Body of pancreas (tissue), 4 donors: ENCODE data around the gene PIGB. TPM values are rescaled to one million over a fixed set of nuclear protein-coding genes. Genes with fewer than 3 reads are reported as not detected.
"Not testable (repeated sequence)": the region's sequence is repeated elsewhere in the genome, so short reads cannot be mapped to it uniquely, and the experiment has no call there.

Experiments
- ATAC-seq: fragments of 150-250 bp; one replicate; pipeline ENCODE4 v1.9.1; 2016
- DNase-seq, 4 donors: peaks; one replicate each; pipeline ENCODE4 v3.0.0-alpha.2; 2019
- H3K27ac ChIP-seq, 4 donors: fragments of 200-600 bp; sonication (generic); 1 replicate in 3 of 4; 2 replicates in 1 of 4; pipeline versions ENCODE4 v1.5.1 to v1.6.1; 2016 to 2019; ENCODE audit warnings: mild to moderate bottlenecking in 1 of 4, mixed read lengths in 1 of 4, moderate library complexity in 1 of 4
- H3K27me3 ChIP-seq, 2 donors: fragments of 200-600 bp; sonication (generic); one replicate each; pipeline ENCODE4 v1.6.0; 2016; ENCODE audit warnings: mild to moderate bottlenecking in 1 of 2
- H3K36me3 ChIP-seq, 2 donors: fragments of 200-600 bp; sonication (generic); replicated peaks in 1 of 2; 2 replicates each; pipeline ENCODE4 v1.5.1; 2016; ENCODE audit warnings: low read depth in 2 of 2; ENCODE audit not compliant: insufficient read depth in 1 of 2
- H3K4me1 ChIP-seq: fragments of 200-600 bp; sonication (generic); one replicate; pipeline ENCODE4 v1.6.0; 2016
- H3K4me3 ChIP-seq, 2 donors: fragments of 200-600 bp; sonication (generic); 1 replicate in 1 of 2; 2 replicates in 1 of 2; pipeline ENCODE4 v1.5.1; 2016 to 2019
- H3K9me3 ChIP-seq, 3 donors: fragments of 200-600 bp; sonication (generic); 1 replicate in 2 of 3; 2 replicates in 1 of 3; pipeline ENCODE4 v1.5.1; 2016
- POLR2A ChIP-seq, 3 donors: fragments of 450-650 bp; IDR thresholded peaks; one replicate each; pipeline ENCODE4 v1.6.1; 2016; ENCODE audit warnings: antibody characterized with exemption in 3 of 3, mild to moderate bottlenecking in 2 of 3
- WGBS, 2 donors: methylation state at CpG; one replicate each; pipeline ENCODE4 v1.1.5; 2017; 5-methylcytosine and 5-hydroxymethylcytosine counted together
- intact Hi-C: fragments of 100-400 bp; cut with DNase I; formaldehyde crosslinking; loops from one replicate; pipeline ENCODE4 v1.15.1; 2023
- total RNA-seq, 2 donors: library from RNA; depleted of rRNA; stranded (reverse); fragments of >200 nt; gene quantifications; one replicate each; pipeline ENCODE4 v1.1.0, GENCODE V29; 2016
- TF ChIP-seq, protein P1 (sequence below), 7 experiments: fragments of 450-650 bp in 4 of 7; fragments of 200-600 bp in 3 of 7; sonication (generic) in 3 of 7; IDR thresholded peaks; one replicate each; pipeline ENCODE4 v1.5.1; 2016 to 2019; ENCODE audit warnings: antibody characterized with exemption in 7 of 7

PIGB gene
- total RNA-seq, 2 donors from 2014 or later = 9.1 to 17.1 TPM

DNA sequence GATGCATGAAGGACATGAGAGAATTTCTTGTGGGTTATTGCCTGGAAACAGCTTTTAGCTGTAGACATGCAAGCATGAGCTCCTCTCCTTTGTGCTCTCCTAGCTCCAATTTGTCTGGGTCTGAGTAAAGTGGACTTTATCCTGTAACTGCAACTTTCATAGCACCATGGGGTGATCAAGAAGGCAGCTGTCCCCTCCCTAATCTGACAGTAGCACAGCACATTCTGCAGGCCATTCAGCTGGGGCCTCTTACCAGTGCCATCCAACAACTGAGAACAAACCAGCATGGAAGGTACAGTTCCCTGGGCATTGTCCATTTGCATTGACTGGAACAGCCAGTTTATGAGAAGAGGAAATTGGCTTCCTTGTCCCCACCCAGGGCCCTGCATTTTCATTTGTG lies 21.7 kb upstream of the PIGB start:
- intact Hi-C loops = loop anchor here (5.0 kb wide), 1 partner anchor 80 kb away; no protein-coding TSS in a partner anchor
- Histone ChIP-seq H3K4me3 (no peak overlapping the region), H3K9me3 (no peaks in the 10 kb centered on the region), H3K27ac (no peak overlapping the region), H3K27me3 (no peaks in the 10 kb centered on the region), H3K36me3 (no peaks in the 10 kb centered on the region), H3K4me1 (no peaks in the 10 kb centered on the region)
- no peak for TF ChIP-seq POLR2A (IDR thresholded peaks at IDR 0.05)
- TF ChIP-seq, protein P1, sequence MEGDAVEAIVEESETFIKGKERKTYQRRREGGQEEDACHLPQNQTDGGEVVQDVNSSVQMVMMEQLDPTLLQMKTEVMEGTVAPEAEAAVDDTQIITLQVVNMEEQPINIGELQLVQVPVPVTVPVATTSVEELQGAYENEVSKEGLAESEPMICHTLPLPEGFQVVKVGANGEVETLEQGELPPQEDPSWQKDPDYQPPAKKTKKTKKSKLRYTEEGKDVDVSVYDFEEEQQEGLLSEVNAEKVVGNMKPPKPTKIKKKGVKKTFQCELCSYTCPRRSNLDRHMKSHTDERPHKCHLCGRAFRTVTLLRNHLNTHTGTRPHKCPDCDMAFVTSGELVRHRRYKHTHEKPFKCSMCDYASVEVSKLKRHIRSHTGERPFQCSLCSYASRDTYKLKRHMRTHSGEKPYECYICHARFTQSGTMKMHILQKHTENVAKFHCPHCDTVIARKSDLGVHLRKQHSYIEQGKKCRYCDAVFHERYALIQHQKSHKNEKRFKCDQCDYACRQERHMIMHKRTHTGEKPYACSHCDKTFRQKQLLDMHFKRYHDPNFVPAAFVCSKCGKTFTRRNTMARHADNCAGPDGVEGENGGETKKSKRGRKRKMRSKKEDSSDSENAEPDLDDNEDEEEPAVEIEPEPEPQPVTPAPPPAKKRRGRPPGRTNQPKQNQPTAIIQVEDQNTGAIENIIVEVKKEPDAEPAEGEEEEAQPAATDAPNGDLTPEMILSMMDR (IDR thresholded peaks at IDR 0.05) = no peak
- no peak for ATAC-seq
- DNase-seq = no peak

DNA sequence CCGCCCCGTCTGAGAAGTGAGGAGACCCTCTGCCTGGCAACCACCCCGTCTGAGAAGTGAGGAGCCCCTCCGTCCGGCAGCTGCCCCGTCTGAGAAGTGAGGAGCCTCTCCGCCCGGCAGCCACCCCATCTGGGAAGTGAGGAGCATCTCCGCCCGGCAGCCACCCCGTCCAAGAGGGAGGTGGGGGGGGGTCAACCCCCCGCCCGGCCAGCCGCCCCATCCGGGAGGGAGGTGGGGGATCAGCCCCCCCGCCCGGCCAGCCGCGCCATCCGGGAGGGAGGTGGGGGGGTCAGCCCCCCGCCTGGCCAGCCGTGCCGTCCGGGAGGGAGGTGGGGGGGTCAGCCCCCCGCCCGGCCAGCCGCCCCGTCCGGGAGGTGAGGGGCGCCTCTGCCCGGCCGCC lies 16.2 kb upstream of the PIGB start:
- H3K27ac ChIP-seq, H3K27me3 ChIP-seq, H3K4me3 ChIP-seq, ATAC-seq, H3K4me1 ChIP-seq, H3K9me3 ChIP-seq, DNase-seq, H3K36me3 ChIP-seq, intact Hi-C loops: not testable (repeated sequence)
- no CpG with 5 or more reads among the region's 32 CpGs for WGBS, 2 donors

DNA sequence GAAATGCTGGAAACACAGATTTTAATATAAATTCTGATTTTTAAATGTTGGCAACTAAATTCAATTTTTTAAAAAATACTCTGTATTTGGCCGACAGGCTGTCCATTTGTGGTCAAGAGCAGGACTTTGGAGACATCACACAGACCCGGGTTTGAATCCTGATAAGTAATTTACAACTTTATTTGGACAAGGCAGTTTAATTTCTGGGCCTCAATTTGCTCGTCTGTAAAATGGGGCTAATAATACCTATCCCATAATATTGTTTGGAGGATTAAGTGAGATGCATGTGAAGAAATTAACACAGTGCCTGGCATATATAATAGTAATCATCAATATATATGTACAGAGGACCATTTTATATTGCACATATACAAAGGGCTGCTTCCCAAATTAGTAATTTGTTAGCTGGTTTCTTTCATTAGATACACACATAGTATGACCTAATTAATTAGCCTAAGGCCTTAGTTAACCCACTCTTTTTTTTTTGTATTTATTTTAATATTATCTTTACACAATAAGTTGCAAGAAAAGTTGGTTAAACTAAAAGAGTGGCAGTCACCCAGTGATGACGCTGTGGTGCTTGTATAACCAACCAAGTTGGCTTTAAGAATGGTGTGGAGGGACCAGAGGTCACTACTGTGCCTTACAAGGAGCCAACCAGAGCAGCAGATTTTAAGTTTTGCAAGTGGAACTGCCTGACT lies 665 bp downstream of the PIGB start:
- H3K27ac ChIP-seq = peak overlapping the region in 3 of 4 donors; percentile 75 to 96 (median 84)

DNA sequence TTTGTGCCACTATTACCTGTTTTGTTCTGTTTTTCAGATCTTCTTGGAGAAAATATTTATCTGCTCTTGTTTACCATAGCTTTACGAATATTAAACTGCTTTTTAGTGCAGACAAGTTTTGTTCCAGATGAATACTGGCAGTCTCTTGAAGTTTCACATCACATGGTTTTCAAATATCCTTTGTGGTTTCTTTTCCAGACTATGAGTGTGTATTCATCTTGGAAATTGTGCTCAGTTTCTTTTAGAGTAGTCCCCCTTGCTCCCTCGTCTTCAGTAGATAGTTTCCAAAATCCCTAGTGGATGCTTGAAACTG lies 1.2 kb downstream of the PIGB start:
- intact Hi-C loops = no loop called here

More for the DNA sequence above, 665 bp downstream of the PIGB start:
- DNase-seq = peak; percentile 27 to 42 (median 32)
- intact Hi-C loops = no loop called here
- WGBS, 2 donors = 32 to 39% methylated on average over 4 of the region's 4 CpGs
- peak overlapping the region; percentile 75 to 86 for H3K4me3 ChIP-seq
- TF ChIP-seq POLR2A (IDR thresholded peaks at IDR 0.05) = no peak
- TF ChIP-seq, protein P1 (IDR thresholded peaks at IDR 0.05) = no peak
- peaks cover 0 to 6% (median 0%) of the 10 kb centered on the region in 3 donors for H3K9me3 ChIP-seq
- no peak for ATAC-seq
- no peaks in the 10 kb centered on the region for H3K36me3 ChIP-seq
- no peaks in the 10 kb centered on the region for H3K27me3 ChIP-seq
- peaks cover 22% of the 10 kb centered on the region for H3K4me1 ChIP-seq

DNA sequence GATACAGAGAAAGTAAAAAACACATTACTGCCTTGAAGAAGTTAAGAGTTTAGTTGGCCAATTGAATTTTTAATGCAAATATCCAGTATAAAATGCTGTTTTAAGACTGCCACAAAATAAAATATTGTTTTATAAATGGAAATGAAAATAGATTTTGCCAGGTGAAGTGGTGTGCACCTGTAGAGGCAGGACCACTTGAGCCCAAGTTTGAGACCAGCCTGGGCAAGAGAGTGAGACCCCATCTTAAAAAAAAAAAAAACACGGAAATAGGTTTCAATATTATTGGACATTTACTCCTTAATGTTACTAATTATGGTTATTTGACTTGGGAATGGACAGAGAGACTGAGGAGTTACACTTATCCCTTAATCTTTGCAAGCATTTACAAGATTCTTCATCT lies 1.9 kb downstream of the PIGB start:
- Histone ChIP-seq H3K27me3 (no peaks in the 10 kb centered on the region), H3K9me3 (peaks cover 0 to 6% (median 0%) of the 10 kb centered on the region in 3 donors), H3K36me3 (no peaks in the 10 kb centered on the region), H3K4me1 (peaks cover 22% of the 10 kb centered on the region), H3K27ac (no peak overlapping the region), H3K4me3 (no peak overlapping the region)
- intact Hi-C loops = no loop called here
- no peak for ATAC-seq
- no peak for DNase-seq
- no peak for TF ChIP-seq POLR2A (IDR thresholded peaks at IDR 0.05)
- WGBS, 2 donors = 74 to 90% methylated on average over 1 of the region's 1 CpG

More for the DNA sequence above, 1.2 kb downstream of the PIGB start:
- peaks cover 0 to 6% (median 0%) of the 10 kb centered on the region in 3 donors for H3K9me3 ChIP-seq
- WGBS, 2 donors = 41 to 46% methylated on average over 2 of the region's 2 CpGs
- peaks cover 22% of the 10 kb centered on the region for H3K4me1 ChIP-seq
- ATAC-seq (no peak), DNase-seq (no peak)
- no peak overlapping the region for H3K27ac ChIP-seq
- H3K4me3 ChIP-seq = no peak overlapping the region
- TF ChIP-seq, protein P1 (IDR thresholded peaks at IDR 0.05) = no peak
- TF ChIP-seq POLR2A (IDR thresholded peaks at IDR 0.05) = no peak
- no peaks in the 10 kb centered on the region for H3K27me3 ChIP-seq
- no peaks in the 10 kb centered on the region for H3K36me3 ChIP-seq

DNA sequence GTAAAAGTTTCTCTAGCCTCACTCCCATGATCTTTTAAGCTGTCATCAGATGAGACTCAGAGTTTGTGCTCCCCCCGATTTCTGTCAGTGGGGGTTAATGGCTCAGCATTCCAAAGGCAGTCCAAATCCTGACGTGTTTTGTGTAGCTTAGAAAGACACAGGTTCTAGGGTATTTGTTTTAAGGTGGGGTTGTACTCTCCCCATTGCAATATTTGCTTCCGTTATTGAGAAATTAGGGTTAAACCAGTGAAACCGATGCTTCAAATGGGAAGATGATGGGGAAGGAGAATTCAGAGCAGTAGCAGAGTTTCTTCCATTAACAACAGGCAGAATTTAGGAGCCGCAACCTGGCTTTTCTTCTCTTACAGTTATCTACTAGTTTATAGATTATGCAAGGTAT lies 3.4 kb downstream of the PIGB start:
- no peak for ATAC-seq
- Histone ChIP-seq H3K4me3 (no peak overlapping the region), H3K27me3 (no peaks in the 10 kb centered on the region), H3K9me3 (peaks cover 0 to 6% (median 0%) of the 10 kb centered on the region in 3 donors), H3K27ac (no peak overlapping the region), H3K4me1 (peaks cover 14% of the 10 kb centered on the region), H3K36me3 (no peaks in the 10 kb centered on the region)
- WGBS, 2 donors = 69 to 83% methylated on average over 5 of the region's 5 CpGs
- intact Hi-C loops = no loop called here
- no peak for DNase-seq
- TF ChIP-seq, protein P1 (IDR thresholded peaks at IDR 0.05) = no peak
- no peak for TF ChIP-seq POLR2A (IDR thresholded peaks at IDR 0.05)
